ENCODE results near the gene PNPLA8. TPM values are rescaled to one million over a fixed set of nuclear protein-coding genes. Genes with fewer than 3 reads are reported as not detected.

The PNPLA8 gene
- total RNA-seq, 4 donors from 2014 or later = 49.7 to 86.3 (median 61.9) TPM

DNA sequence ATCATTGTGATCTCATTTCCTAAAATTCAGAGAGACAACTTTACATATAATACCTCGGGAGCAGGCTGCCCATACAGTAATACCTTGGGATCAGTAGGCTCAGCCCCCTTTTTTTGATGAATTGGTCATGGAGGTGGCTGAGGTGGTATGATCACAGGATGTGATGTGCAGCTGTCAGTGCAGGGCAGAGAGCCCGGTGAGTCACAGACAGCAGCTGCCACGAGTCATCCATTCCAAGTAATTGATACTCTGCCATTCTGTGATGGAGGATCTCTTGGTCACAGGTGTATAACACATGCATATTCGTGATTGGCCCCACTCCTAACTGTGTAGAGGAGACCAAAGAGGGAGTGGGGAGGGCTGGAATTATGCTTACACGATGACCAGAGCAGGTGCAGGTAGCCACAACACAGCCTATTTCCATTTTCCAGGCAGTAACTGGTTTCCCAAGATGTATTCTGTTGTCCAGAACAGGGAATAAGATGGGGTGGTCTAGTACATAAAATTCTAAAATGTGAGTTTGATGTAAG, 83.8 kb downstream of the PNPLA8 start:
- intact Hi-C loops (cut with DNase I; ENCODE audit: low total_unique reads) (no loop called here), in situ Hi-C loops (cut with MboI; ENCODE audit: low sequenced_read_pairs in 4 of 4) (no loop called here)
- TF ChIP-seq POLR2A (IDR thresholded peaks at IDR 0.05) = no peak
- TF ChIP-seq, protein P1, sequence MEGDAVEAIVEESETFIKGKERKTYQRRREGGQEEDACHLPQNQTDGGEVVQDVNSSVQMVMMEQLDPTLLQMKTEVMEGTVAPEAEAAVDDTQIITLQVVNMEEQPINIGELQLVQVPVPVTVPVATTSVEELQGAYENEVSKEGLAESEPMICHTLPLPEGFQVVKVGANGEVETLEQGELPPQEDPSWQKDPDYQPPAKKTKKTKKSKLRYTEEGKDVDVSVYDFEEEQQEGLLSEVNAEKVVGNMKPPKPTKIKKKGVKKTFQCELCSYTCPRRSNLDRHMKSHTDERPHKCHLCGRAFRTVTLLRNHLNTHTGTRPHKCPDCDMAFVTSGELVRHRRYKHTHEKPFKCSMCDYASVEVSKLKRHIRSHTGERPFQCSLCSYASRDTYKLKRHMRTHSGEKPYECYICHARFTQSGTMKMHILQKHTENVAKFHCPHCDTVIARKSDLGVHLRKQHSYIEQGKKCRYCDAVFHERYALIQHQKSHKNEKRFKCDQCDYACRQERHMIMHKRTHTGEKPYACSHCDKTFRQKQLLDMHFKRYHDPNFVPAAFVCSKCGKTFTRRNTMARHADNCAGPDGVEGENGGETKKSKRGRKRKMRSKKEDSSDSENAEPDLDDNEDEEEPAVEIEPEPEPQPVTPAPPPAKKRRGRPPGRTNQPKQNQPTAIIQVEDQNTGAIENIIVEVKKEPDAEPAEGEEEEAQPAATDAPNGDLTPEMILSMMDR (IDR thresholded peaks at IDR 0.05 in 4 of 5, conservative IDR thresholded peaks at IDR 0.05 in 1 of 5) = no peak
- Histone ChIP-seq H3K36me3 (no peaks in the 10 kb centered on the region), H3K27ac (no peak overlapping the region), H3K9me3 (no peaks in the 10 kb centered on the region), H3K27me3 (no peaks in the 10 kb centered on the region), H3K4me1 (no peaks in the 10 kb centered on the region), H3K4me3 (no peak overlapping the region)
- ATAC-seq (no peak), DNase-seq (no peak)

DNA sequence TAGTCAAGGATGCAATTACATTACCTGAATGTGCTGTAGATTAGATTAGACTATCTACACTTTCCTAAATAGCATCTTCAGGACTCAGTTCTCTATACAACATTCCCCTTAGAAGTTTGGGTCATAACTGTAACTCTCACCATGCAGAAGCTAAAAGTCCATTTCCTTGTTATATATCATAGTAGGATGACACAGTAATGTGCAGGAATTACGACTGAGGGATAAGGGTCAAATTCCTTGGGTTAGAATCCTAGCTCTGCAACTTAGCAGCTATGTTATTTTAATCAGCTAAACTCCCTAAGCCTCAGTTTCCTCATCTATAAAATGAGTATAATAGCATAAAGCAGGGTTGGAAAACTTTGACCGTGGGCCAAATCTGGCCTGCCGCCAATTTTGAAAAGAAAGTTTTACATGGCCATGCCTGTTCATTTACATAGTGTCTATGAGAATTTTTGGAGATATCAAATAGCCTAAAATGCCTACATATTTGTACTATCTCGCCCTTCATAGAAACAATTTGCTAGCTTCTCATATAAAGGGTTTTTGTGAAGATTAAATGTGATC, 84.5 kb downstream of the PNPLA8 start:
- no peak for DNase-seq
- no peak for ATAC-seq
- Histone ChIP-seq H3K9me3 (no peaks in the 10 kb centered on the region), H3K27me3 (no peaks in the 10 kb centered on the region), H3K27ac (no peak overlapping the region), H3K4me3 (no peak overlapping the region), H3K36me3 (no peaks in the 10 kb centered on the region), H3K4me1 (no peaks in the 10 kb centered on the region)
- intact Hi-C loops (cut with DNase I; ENCODE audit: low total_unique reads) (no loop called here), in situ Hi-C loops (cut with MboI; ENCODE audit: low sequenced_read_pairs in 4 of 4) (no loop called here)
- no peak for TF ChIP-seq POLR2A (IDR thresholded peaks at IDR 0.05)

DNA sequence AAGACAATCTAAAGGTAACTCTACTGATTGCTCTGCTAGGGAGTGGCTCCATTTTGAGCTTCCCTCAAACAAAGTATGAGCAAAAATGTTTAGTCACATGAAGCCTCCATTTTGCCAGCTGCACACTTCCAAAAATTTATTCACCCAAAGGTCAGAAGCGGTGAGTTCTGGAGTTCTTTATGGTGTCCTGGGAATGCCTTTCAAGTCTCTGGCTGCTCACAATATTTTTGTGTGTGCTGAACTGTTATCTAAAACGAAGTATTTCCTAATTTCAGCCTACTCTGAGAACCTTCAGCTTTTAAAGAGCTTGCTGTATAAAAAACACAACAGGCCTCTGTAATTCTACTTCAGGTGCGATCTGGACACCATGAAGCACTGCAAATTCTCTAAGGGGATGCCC, 85.3 kb downstream of the PNPLA8 start:
- H3K27me3 ChIP-seq = no peaks in the 10 kb centered on the region
- no peak overlapping the region for H3K27ac ChIP-seq
- in situ Hi-C loops (cut with MboI; ENCODE audit: low sequenced_read_pairs in 4 of 4) (no loop called here), intact Hi-C loops (cut with DNase I; ENCODE audit: low total_unique reads) (no loop called here)
- H3K9me3 ChIP-seq = no peaks in the 10 kb centered on the region
- no peak for ATAC-seq
- H3K4me1 ChIP-seq = no peaks in the 10 kb centered on the region
- no peak for DNase-seq
- no peaks in the 10 kb centered on the region for H3K36me3 ChIP-seq
- no peak overlapping the region for H3K4me3 ChIP-seq
- TF ChIP-seq, protein P1 (IDR thresholded peaks at IDR 0.05 in 4 of 5, conservative IDR thresholded peaks at IDR 0.05 in 1 of 5) = no peak
- no peak for TF ChIP-seq POLR2A (IDR thresholded peaks at IDR 0.05)

DNA sequence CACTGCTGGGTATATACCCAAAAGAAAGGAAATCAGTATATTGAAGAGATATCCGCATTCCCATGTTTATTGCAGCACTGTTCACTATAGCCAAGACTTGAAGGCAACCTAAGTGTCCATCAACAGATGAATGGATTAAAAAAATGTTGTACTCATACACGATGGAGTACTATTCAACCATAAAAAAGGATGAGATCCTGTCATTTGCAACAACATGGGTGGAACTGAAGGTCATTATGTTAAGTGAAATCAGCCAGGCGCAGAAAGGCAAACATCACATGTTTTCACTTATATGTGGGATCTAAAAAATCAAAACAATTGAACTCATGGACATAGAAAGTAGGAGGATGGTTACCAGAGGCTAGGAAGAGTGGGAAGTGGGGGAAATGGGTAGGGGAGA, 89.0 kb downstream of the PNPLA8 start:
- Histone ChIP-seq H3K4me3 (no peak overlapping the region), H3K27ac (no peak overlapping the region), H3K27me3 (no peaks in the 10 kb centered on the region), H3K36me3 (no peaks in the 10 kb centered on the region), H3K9me3 (no peaks in the 10 kb centered on the region), H3K4me1 (no peaks in the 10 kb centered on the region)
- DNase-seq (no peak), ATAC-seq (no peak)
- TF ChIP-seq, protein P1 (IDR thresholded peaks at IDR 0.05 in 4 of 5, conservative IDR thresholded peaks at IDR 0.05 in 1 of 5) = no peak
- intact Hi-C loops (cut with DNase I; ENCODE audit: low total_unique reads) (no loop called here), in situ Hi-C loops (cut with MboI; ENCODE audit: low sequenced_read_pairs in 4 of 4) (no loop called here)

DNA sequence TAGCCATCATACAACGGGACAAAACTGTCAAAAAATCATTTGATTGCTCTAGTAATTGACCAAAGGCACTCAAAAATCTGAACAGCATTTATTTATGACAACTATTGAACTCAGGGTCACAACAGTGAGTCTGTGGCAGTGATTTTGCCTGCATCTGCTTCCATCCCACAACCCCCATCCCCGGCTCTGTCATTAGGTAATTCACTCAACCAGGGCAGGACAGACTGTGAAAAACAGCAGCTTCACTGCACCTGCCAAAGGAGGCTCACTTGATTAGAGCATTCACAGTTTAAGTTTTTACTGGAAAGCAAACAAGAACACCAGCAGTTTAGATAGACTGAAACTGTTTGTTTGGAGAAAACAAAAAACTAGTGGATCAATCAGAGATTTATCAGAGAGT, 91.9 kb downstream of the PNPLA8 start:
- no peak for DNase-seq
- in situ Hi-C loops (cut with MboI; ENCODE audit: low sequenced_read_pairs in 4 of 4) (no loop called here), intact Hi-C loops (cut with DNase I; ENCODE audit: low total_unique reads) (no loop called here)
- Histone ChIP-seq H3K36me3 (no peaks in the 10 kb centered on the region), H3K4me1 (no peaks in the 10 kb centered on the region), H3K9me3 (no peaks in the 10 kb centered on the region), H3K27me3 (no peaks in the 10 kb centered on the region), H3K4me3 (no peak overlapping the region), H3K27ac (no peak overlapping the region)
- no peak for ATAC-seq
- TF ChIP-seq POLR2A (IDR thresholded peaks at IDR 0.05) = no peak
- TF ChIP-seq, protein P1 (IDR thresholded peaks at IDR 0.05 in 4 of 5, conservative IDR thresholded peaks at IDR 0.05 in 1 of 5) = no peak
